GM13977 (cell line): Measurements from ENCODE around the gene PIK3R5.
"Not testable (repeated sequence)": the region's sequence is repeated elsewhere in the genome, so short reads cannot be mapped to it uniquely, and the experiment has no call there.

Experiments
- DNase-seq: peaks from one replicate; pipeline ENCODE4 v3.0.0; 2012; ENCODE audit warnings: low spot score
- in situ Hi-C: fragments of 300-500 bp; cut with MboI; formaldehyde crosslinking; loops from one replicate; pipeline ENCODE4 v1.12.0; 2022; ENCODE audit warnings: low sequenced_read_pairs, low pct_unique_long_range_greater_than_20kb, mixed read lengths, inconsistent platforms; ENCODE audit not compliant: unreplicated experiment
- TF ChIP-seq, protein P1 (sequence below): IDR thresholded peaks from 2 replicates; pipeline ENCODE4 v1.5.1; 2012; ENCODE audit warnings: mild to moderate bottlenecking, control low read depth; ENCODE audit not compliant: insufficient read depth; ENCODE audit errors: extremely low read depth, missing control alignments

PIK3R5 gene

GRCh38 chr17:8890671-8891070 lies 74.8 kb downstream of the PIK3R5 start:
- TF ChIP-seq, protein P1, sequence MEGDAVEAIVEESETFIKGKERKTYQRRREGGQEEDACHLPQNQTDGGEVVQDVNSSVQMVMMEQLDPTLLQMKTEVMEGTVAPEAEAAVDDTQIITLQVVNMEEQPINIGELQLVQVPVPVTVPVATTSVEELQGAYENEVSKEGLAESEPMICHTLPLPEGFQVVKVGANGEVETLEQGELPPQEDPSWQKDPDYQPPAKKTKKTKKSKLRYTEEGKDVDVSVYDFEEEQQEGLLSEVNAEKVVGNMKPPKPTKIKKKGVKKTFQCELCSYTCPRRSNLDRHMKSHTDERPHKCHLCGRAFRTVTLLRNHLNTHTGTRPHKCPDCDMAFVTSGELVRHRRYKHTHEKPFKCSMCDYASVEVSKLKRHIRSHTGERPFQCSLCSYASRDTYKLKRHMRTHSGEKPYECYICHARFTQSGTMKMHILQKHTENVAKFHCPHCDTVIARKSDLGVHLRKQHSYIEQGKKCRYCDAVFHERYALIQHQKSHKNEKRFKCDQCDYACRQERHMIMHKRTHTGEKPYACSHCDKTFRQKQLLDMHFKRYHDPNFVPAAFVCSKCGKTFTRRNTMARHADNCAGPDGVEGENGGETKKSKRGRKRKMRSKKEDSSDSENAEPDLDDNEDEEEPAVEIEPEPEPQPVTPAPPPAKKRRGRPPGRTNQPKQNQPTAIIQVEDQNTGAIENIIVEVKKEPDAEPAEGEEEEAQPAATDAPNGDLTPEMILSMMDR = no peak
- DNase-seq = no peak
- in situ Hi-C loops = no loop called here

GRCh38 chr17:8889458-8890210 lies 75.9 kb downstream of the PIK3R5 start:
- TF ChIP-seq, protein P1 = no peak

GRCh38 chr17:8888704-8889302 lies 76.7 kb downstream of the PIK3R5 start:
- TF ChIP-seq, protein P1 = no peak
- in situ Hi-C loops = no loop called here
- DNase-seq = no peak

More at GRCh38 chr17:8889458-8890210, 75.9 kb downstream of the PIK3R5 start:
- no peak for DNase-seq
- in situ Hi-C loops = no loop called here

DNA sequence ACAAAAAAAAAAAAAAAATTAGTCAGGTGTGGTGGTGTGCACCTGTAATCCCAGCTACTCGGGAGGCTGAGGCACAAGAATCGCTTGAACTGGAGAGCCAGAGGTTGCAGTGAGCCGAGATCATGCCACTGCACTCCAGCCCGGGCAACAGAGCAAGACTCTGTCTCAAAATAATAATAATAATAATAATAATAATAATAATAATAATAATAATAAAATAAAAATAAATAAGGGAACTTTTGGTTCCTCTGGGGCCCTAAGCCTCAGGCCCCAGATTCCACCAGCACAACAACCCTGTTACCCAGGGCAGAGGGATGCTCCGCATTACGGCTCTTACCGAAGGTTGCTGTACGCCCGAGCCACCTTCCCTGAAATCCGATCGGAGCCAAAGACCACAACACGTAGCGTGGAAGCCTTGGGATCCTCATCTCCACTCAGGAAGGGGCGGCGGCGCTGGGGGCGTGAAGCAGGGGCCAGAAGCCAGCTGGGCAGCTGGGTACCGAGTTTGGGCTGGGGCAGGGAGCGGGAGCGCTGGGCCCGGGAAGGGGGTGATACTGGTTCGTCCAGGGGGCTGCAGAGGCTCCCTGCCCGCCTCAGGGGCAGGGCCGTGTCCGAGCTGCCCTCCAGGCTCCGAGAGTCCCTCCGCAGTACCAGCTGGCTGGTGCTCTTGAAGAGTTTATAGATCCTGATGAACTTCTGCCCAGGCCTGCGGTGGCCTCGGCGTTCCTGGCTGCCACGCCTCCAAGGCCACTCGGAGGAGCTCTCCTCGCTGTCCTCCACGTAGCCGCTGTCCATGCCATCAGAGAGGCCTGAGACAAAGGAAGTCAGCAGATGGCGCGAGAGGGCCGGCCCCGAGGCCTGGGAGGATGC lies 77.4 kb downstream of the PIK3R5 start:
- in situ Hi-C loops = no loop called here
- no peak for DNase-seq
- TF ChIP-seq, protein P1 = no peak

DNA sequence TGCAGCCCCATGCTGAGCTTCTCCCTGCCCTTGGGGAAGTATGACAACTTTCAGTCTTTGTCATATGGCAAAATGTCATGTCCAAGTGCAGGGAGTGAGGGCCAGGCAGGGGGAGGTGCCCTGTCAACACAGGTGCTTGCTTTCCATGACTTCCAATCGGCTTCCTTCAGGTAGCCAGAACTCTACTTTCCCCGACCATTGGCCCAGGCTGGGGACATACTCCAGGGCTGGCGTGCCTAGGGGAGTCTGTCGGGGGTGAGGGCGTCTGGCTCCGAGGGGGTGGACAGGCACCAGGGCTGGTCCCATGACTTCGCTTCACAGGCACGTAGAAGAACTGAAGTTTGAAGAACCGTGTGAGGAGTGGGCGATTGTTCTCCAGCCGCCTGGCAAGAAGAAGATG lies 78.2 kb downstream of the PIK3R5 start:
- TF ChIP-seq, protein P1 = no peak
- in situ Hi-C loops = no loop called here
- DNase-seq = no peak

- in situ Hi-C loops = no loop called here
- TF ChIP-seq, protein P1 = no peak
- DNase-seq = no peak
These were observed 79.4 kb downstream of the PIK3R5 start for GRCh38 chr17:8885967-8886684.

DNA sequence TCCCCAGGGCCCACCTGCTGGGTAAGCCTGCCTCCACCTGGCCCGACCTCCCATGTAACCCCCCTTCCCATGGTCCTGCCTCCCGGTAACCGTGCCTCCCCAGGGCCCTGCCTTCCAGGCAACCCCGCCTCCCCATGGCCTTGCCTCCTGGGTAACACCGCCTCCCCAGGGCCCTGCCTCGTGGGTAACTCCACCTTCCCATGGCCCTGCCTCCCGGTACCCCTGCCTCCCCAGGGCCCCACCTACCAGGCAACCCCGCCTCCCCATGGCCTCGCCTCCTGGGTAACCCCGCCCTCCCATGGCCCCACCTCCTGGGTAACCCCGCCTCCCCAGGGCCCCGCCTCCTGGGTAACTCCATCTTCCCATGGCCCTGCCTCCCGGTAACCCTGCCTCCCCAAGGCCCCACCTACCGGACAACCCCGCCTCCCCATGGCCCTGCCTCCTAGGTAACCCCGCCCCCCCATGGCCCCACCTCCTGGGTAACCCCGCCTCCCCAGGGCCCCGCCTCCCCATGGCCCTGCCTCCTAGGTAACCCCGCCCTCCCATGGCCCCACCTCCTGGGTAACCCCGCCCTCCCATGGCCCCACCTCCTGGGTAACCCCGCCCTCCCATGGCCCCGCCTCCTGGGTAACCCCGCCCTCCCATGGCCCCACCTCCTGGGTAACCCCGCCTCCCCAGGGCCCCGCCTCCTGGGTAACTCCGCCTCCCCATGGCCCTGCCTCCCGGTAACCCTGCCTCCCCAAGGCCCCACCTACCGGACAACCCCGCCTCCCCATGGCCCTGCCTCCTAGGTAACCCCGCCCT lies 80.1 kb downstream of the PIK3R5 start:
- DNase-seq, in situ Hi-C loops: not testable (repeated sequence)
